HG03045 (cell line): ENCODE measurements around the gene EYS.

Experiments
- ATAC-seq: cut with Tn5 transposase; IDR thresholded peaks from one replicate; pipeline ENCODE4 v1.9.1; 2021; ENCODE audit warnings: mild to moderate bottlenecking, moderate library complexity; ENCODE audit not compliant: unreplicated experiment

The EYS gene

GRCh38 chr6:65707126-65707826 is at the start of gene EYS:
Gene EYS (minus strand): TSS chr6:65707226. CDS start chr6:65495410, 211,816 bp downstream.
- no peak for ATAC-seq

GRCh38 chr6:65746302-65746701 is 39.3 kb upstream of the EYS start:
- no peak for ATAC-seq

- ATAC-seq, result no peak
These were observed 38.6 kb upstream of the EYS start for GRCh38 chr6:65745614-65746013.

- ATAC-seq, result no peak
These were observed 22.0 kb upstream of the EYS start for GRCh38 chr6:65728879-65729479.

- no peak for ATAC-seq
These were observed 12.1 kb upstream of the EYS start for GRCh38 chr6:65719101-65719500.

GRCh38 chr6:65711531-65711930 is 4.5 kb upstream of the EYS start:
- no peak for ATAC-seq

- ATAC-seq, result no peak
These were observed 2.2 kb upstream of the EYS start for GRCh38 chr6:65709099-65709830.

- ATAC-seq, result no peak
These were observed 1.1 kb upstream of the EYS start for GRCh38 chr6:65708162-65708561.

- no peak for ATAC-seq
These were observed 590 bp downstream of the EYS start for GRCh38 chr6:65706436-65706835.

GRCh38 chr6:65701325-65701724 is 5.7 kb downstream of the EYS start:
- no peak for ATAC-seq

- no peak for ATAC-seq
These were observed 6.5 kb downstream of the EYS start for GRCh38 chr6:65700561-65700960.

GRCh38 chr6:65692109-65692508 is 14.9 kb downstream of the EYS start:
- no peak for ATAC-seq

- no peak for ATAC-seq
These were observed 26.8 kb downstream of the EYS start for GRCh38 chr6:65680232-65680631.

GRCh38 chr6:65671922-65672321 is 35.1 kb downstream of the EYS start:
- ATAC-seq, result no peak

GRCh38 chr6:65667916-65668656 is 38.9 kb downstream of the EYS start:
- ATAC-seq, result no peak

- no peak for ATAC-seq
These were observed 56.9 kb downstream of the EYS start for GRCh38 chr6:65650086-65650485.

GRCh38 chr6:65649392-65649791 is 57.6 kb downstream of the EYS start:
- ATAC-seq, result no peak

- no peak for ATAC-seq
These were observed 60.5 kb downstream of the EYS start for GRCh38 chr6:65646544-65646943.

GRCh38 chr6:65642776-65643175 is 64.2 kb downstream of the EYS start:
- ATAC-seq, result no peak

GRCh38 chr6:65638047-65638831 is 68.8 kb downstream of the EYS start:
- no peak for ATAC-seq
